Measurements from ENCODE around the gene RSAD2.

DNA sequence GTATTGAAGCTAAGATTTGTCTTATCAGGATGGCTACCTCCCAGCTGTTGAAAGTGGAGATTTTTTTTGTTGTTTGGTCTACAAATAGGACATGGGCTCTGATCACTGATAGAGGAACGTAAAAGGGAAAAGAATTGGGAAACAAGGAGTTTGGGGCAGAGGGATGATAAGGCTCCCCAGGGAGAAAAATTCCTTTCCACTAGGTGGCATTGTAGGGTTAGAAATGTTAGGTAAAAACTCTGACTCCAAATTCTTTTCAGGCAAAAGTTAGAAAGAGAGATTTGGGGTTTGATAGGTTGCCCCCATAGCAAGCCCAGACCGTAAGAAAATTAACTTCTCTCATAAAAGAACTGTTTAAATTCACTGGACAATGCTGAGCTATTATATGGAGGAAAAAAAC, 31.7 kb upstream of the RSAD2 start:
- TF ChIP-seq, protein P1, sequence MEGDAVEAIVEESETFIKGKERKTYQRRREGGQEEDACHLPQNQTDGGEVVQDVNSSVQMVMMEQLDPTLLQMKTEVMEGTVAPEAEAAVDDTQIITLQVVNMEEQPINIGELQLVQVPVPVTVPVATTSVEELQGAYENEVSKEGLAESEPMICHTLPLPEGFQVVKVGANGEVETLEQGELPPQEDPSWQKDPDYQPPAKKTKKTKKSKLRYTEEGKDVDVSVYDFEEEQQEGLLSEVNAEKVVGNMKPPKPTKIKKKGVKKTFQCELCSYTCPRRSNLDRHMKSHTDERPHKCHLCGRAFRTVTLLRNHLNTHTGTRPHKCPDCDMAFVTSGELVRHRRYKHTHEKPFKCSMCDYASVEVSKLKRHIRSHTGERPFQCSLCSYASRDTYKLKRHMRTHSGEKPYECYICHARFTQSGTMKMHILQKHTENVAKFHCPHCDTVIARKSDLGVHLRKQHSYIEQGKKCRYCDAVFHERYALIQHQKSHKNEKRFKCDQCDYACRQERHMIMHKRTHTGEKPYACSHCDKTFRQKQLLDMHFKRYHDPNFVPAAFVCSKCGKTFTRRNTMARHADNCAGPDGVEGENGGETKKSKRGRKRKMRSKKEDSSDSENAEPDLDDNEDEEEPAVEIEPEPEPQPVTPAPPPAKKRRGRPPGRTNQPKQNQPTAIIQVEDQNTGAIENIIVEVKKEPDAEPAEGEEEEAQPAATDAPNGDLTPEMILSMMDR (IDR thresholded peaks at IDR 0.05) = no peak
- no peak for TF ChIP-seq POLR2A (IDR thresholded peaks at IDR 0.05)
